ENCODE data around the gene SDCBP2. TPM values are rescaled to one million over a fixed set of nuclear protein-coding genes. Genes with fewer than 3 reads are reported as not detected.

The SDCBP2 gene
- total and polyA plus RNA-seq, 2 of the 13 experiments (the other 11 are each of a cell fraction or from before 2014, with no cell fraction given) = 1.2 to 2.4 TPM

DNA sequence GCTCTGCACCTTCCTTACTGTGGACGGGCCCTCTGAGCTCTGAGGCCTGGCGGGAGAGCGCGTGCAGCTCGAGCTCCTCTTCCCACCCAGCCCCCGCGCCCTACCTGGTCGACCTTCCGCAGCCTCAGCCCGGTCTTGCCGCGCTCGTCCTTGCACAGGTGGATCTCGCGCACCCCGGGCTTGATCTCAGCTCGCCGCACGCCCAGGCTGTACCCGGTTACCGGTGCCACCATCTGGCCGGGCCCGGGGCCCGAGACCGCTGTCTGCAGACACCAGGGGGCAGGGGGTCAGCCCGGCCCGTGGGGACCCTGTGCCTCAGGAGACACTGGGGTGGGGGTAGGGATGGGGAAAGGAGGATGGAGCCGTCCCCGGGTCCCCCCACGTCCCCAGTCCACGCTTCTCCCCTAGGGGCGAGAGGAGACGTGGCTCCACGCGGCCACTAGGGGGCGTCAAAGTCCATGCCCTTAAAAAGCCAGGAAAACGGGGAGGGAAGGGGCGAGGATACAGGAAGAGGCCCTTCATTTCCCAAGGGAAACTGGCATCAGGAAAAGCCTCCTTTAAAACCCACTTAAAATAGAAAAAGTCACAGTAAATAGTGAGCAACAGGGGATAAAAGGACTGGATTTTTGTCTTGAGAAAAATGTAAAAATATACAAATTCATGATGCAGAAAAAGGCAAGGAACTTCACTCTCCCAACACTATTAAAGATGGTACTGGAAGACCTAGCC is 15.5 kb downstream of the SDCBP2 start (continued):
- TF ChIP-seq, protein P1, sequence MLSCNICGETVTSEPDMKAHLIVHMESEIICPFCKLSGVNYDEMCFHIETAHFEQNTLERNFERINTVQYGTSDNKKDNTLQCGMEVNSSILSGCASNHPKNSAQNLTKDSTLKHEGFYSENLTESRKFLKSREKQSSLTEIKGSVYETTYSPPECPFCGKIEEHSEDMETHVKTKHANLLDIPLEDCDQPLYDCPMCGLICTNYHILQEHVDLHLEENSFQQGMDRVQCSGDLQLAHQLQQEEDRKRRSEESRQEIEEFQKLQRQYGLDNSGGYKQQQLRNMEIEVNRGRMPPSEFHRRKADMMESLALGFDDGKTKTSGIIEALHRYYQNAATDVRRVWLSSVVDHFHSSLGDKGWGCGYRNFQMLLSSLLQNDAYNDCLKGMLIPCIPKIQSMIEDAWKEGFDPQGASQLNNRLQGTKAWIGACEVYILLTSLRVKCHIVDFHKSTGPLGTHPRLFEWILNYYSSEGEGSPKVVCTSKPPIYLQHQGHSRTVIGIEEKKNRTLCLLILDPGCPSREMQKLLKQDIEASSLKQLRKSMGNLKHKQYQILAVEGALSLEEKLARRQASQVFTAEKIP (CRISPR knock-in tag; IDR thresholded peaks at IDR 0.05; ENCODE audit: borderline replicate concordance) = no peak
- TF ChIP-seq, protein P2, sequence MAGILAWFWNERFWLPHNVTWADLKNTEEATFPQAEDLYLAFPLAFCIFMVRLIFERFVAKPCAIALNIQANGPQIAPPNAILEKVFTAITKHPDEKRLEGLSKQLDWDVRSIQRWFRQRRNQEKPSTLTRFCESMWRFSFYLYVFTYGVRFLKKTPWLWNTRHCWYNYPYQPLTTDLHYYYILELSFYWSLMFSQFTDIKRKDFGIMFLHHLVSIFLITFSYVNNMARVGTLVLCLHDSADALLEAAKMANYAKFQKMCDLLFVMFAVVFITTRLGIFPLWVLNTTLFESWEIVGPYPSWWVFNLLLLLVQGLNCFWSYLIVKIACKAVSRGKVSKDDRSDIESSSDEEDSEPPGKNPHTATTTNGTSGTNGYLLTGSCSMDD (CRISPR knock-in tag; IDR thresholded peaks at IDR 0.05) = no peak
- TF ChIP-seq REXO4 (CRISPR knock-in tag; IDR thresholded peaks at IDR 0.05; ENCODE audit: borderline replicate concordance) (no peak), NRL (CRISPR knock-in tag; IDR thresholded peaks at IDR 0.05; ENCODE audit: borderline replicate concordance) (no peak), ZBTB38 (CRISPR knock-in tag; IDR thresholded peaks at IDR 0.05) (peak; percentile 27; the same call in 1 of the 2 replicates), SMC3 (IDR thresholded peaks at IDR 0.05; ENCODE audit: low read length) (peak; percentile 90), ASH2L (IDR thresholded peaks at IDR 0.05; ENCODE audit: insufficient read length, low read depth, low read length) (no peak), MYC (CRISPR knock-in tag; IDR thresholded peaks at IDR 0.05; ENCODE audit: borderline replicate concordance) (0 out of 2 replicates have a peak, but pooled peaks have one; percentile 24), ISL2 (CRISPR knock-in tag; IDR thresholded peaks at IDR 0.05) (peak; percentile 36; the same call in 1 of the 2 replicates), ZNF556 (CRISPR knock-in tag; IDR thresholded peaks at IDR 0.05; ENCODE audit: borderline replicate concordance) (peak; percentile 38; the same call in 1 of the 2 replicates), ZNF776 (CRISPR knock-in tag; IDR thresholded peaks at IDR 0.05) (no peak), ZFP90 (CRISPR knock-in tag; IDR thresholded peaks at IDR 0.05; ENCODE audit: borderline replicate concordance) (peak; percentile 79; the same call in 1 of the 2 replicates), SIN3B (IDR thresholded peaks at IDR 0.05; ENCODE audit: low read length) (no peak), ZNF10 (CRISPR knock-in tag; IDR thresholded peaks at IDR 0.05; ENCODE audit: borderline replicate concordance, low read depth) (no peak), ZNF225 (CRISPR knock-in tag; IDR thresholded peaks at IDR 0.05) (peak; percentile 72), CC2D1A (CRISPR knock-in tag; IDR thresholded peaks at IDR 0.05) (no peak), ELF4 (CRISPR knock-in tag; IDR thresholded peaks at IDR 0.05; ENCODE audit: borderline replicate concordance) (no peak)
- TF ChIP-seq, protein P3, sequence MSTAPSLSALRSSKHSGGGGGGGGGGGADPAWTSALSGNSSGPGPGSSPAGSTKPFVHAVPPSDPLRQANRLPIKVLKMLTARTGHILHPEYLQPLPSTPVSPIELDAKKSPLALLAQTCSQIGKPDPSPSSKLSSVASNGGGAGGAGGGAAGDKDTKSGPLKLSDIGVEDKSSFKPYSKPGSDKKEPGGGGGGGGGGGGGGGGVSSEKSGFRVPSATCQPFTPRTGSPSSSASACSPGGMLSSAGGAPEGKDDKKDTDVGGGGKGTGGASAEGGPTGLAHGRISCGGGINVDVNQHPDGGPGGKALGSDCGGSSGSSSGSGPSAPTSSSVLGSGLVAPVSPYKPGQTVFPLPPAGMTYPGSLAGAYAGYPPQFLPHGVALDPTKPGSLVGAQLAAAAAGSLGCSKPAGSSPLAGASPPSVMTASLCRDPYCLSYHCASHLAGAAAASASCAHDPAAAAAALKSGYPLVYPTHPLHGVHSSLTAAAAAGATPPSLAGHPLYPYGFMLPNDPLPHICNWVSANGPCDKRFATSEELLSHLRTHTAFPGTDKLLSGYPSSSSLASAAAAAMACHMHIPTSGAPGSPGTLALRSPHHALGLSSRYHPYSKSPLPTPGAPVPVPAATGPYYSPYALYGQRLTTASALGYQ (CRISPR knock-in tag; IDR thresholded peaks at IDR 0.05) = no peak
- TF ChIP-seq, protein P4, sequence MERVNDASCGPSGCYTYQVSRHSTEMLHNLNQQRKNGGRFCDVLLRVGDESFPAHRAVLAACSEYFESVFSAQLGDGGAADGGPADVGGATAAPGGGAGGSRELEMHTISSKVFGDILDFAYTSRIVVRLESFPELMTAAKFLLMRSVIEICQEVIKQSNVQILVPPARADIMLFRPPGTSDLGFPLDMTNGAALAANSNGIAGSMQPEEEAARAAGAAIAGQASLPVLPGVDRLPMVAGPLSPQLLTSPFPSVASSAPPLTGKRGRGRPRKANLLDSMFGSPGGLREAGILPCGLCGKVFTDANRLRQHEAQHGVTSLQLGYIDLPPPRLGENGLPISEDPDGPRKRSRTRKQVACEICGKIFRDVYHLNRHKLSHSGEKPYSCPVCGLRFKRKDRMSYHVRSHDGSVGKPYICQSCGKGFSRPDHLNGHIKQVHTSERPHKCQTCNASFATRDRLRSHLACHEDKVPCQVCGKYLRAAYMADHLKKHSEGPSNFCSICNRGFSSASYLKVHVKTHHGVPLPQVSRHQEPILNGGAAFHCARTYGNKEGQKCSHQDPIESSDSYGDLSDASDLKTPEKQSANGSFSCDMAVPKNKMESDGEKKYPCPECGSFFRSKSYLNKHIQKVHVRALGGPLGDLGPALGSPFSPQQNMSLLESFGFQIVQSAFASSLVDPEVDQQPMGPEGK (CRISPR knock-in tag; IDR thresholded peaks at IDR 0.05) = peak; percentile 74
- TF ChIP-seq, protein P5, sequence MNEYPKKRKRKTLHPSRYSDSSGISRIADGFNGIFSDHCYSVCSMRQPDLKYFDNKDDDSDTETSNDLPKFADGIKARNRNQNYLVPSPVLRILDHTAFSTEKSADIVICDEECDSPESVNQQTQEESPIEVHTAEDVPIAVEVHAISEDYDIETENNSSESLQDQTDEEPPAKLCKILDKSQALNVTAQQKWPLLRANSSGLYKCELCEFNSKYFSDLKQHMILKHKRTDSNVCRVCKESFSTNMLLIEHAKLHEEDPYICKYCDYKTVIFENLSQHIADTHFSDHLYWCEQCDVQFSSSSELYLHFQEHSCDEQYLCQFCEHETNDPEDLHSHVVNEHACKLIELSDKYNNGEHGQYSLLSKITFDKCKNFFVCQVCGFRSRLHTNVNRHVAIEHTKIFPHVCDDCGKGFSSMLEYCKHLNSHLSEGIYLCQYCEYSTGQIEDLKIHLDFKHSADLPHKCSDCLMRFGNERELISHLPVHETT (CRISPR knock-in tag; conservative IDR thresholded peaks at IDR 0.05) = no peak
- TF ChIP-seq, protein P6, sequence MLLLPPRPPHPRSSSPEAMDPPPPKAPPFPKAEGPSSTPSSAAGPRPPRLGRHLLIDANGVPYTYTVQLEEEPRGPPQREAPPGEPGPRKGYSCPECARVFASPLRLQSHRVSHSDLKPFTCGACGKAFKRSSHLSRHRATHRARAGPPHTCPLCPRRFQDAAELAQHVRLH (CRISPR knock-in tag; IDR thresholded peaks at IDR 0.05; ENCODE audit: borderline replicate concordance, low read depth) = peak; percentile 71; the same call in 1 of the 2 replicates
